KMS-11 (cell line): ENCODE data around the gene CLIC3.

Experiments used
- H2AFZ ChIP-seq: fragments of 200-600 bp; sonication (generic); 2 replicates; pipeline ENCODE4 v1.6.1; 2016; ENCODE audit warnings: antibody characterized with exemption, mixed run types, low read depth
- H3K27ac ChIP-seq: fragments of 200-600 bp; sonication (generic); 2 replicates; pipeline ENCODE4 v1.6.1; 2016; ENCODE audit warnings: mild to moderate bottlenecking, mixed run types
- H3K27me3 ChIP-seq: fragments of 200-600 bp; sonication (generic); 2 replicates; pipeline ENCODE4 v1.6.1; 2017; ENCODE audit warnings: mild to moderate bottlenecking, low read depth, mixed run types, moderate library complexity; ENCODE audit not compliant: insufficient read depth
- H3K36me3 ChIP-seq: fragments of 200-600 bp; sonication (generic); 2 replicates; pipeline ENCODE4 v1.6.1; 2017; ENCODE audit warnings: mild to moderate bottlenecking, mixed run types; ENCODE audit not compliant: insufficient read depth
- H3K4me1 ChIP-seq: fragments of 200-600 bp; sonication (generic); 2 replicates; pipeline ENCODE4 v1.6.1; 2016; ENCODE audit warnings: mild to moderate bottlenecking, low read depth, mixed run types; ENCODE audit not compliant: poor library complexity, severe bottlenecking
- H3K4me2 ChIP-seq: fragments of 200-600 bp; sonication (generic); 2 replicates; pipeline ENCODE4 v1.7.0; 2016; ENCODE audit warnings: mild to moderate bottlenecking, mixed run types
- H3K4me3 ChIP-seq: fragments of 200-600 bp; sonication (generic); IDR thresholded peaks from 2 replicates; pipeline ENCODE4 v1.6.1; 2017; ENCODE audit warnings: low read depth, low read length, mixed read lengths; ENCODE audit not compliant: insufficient read depth
- H3K79me2 ChIP-seq: fragments of 200-600 bp; sonication (generic); 2 replicates; pipeline ENCODE4 v1.6.1; 2016; ENCODE audit warnings: low read depth, mixed run types; ENCODE audit not compliant: insufficient read depth
- H3K9ac ChIP-seq: fragments of 200-600 bp; sonication (generic); 2 replicates; pipeline ENCODE4 v1.6.1; 2016; ENCODE audit warnings: mild to moderate bottlenecking, mixed run types
- H4K20me1 ChIP-seq: fragments of 200-600 bp; sonication (generic); 2 replicates; pipeline ENCODE4 v1.6.1; 2016; ENCODE audit warnings: mild to moderate bottlenecking, mixed run types; ENCODE audit not compliant: insufficient read depth
- CTCF ChIP-seq: fragments of 200-600 bp; sonication (generic); conservative IDR thresholded peaks from 2 replicates; pipeline ENCODE4 v1.6.1; 2017; ENCODE audit warnings: low read depth, mild to moderate bottlenecking, antibody characterized with exemption, low read length, moderate library complexity, mixed read lengths

The CLIC3 gene

DNA sequence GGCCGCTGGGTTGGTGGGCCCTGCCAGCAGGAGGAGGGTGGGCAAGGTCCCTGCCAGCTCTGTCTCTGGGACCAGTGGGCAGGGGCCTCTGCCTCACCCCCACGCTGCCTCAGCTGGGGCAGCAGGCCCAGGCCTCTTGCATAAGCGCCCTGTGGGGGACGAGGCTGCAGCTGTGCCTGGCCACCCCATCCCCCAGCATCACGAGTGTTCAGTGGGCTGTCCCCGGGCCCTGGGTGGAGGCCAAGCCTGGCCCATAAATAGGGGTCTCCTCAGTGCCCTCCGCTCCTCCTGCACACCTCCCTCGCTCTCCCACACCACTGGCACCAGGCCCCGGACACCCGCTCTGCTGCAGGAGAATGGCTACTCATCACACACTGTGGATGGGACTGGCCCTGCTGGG is 19.1 kb downstream of the CLIC3 start, which contains the start of gene PTGDS:
TSS of gene PTGDS (plus strand) at position 282 of the 400 bp plus-strand sequence. CDS start at position 357, 75 bp downstream.
- no peak within 1 kb of the TSS for H2AFZ ChIP-seq
- H3K4me2 ChIP-seq: no peak within 1 kb of the TSS
- H3K36me3 ChIP-seq: no peaks in the 10 kb centered on the region
- H3K79me2 ChIP-seq: no peaks in the 10 kb centered on the region
- no peak within 1 kb of the TSS for H3K27ac ChIP-seq
- no peaks in the 10 kb centered on the region for H3K4me1 ChIP-seq
- no peaks in the 10 kb centered on the region for H4K20me1 ChIP-seq
- peaks cover 45% of the 10 kb centered on the region for H3K27me3 ChIP-seq
- H3K9ac ChIP-seq: no peak within 1 kb of the TSS
- no peak within 1 kb of the TSS for H3K4me3 ChIP-seq
- no peak for TF ChIP-seq CTCF

GRCh38 chr9:136975644-136976043 is 20.7 kb downstream of the CLIC3 start:
- no peaks in the 10 kb centered on the region for H3K4me1 ChIP-seq

DNA sequence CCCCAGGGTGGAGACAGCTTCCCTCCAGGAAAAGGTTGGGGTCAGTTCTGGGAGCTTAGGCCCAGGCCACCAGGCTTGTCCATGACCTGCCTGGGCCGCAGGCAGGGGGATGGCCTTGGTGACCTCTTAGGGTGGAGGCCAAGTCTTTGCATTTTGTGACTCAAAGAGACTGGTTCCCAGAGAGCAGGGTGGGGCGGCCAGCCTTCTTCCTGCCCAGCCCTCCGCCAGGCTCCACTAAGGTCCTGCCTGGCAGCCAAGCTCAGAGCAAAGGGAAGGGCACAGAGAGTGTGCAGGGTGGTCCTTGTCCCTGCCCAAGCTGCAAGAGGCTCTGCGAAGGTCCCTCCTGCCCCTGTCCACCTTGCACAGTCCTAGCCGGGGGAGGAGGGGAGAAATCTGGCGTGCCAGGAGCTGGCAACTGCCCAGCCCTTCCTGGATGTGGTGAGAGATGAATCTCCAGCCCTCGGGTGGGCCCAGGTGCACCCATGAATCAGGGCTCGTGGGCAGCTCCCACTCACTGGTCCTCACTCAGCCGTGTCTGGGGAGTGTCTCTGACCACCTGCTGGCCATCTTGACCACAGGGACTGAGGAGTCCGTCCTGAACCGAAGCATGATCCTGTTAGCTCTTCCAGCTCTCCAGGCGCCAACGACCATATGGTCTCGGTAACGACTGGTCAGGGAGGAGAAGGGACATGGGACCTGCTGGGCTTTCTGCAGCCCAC is 21.4 kb downstream of the CLIC3 start:
- no peaks in the 10 kb centered on the region for H3K79me2 ChIP-seq
- H3K27ac ChIP-seq: no peak overlapping the region
- H2AFZ ChIP-seq: no peak overlapping the region
- H3K4me1 ChIP-seq: no peaks in the 10 kb centered on the region
- no peak overlapping the region for H3K4me3 ChIP-seq
- no peaks in the 10 kb centered on the region for H4K20me1 ChIP-seq
- no peaks in the 10 kb centered on the region for H3K36me3 ChIP-seq
- H3K27me3 ChIP-seq: peaks cover 34% of the 10 kb centered on the region
- TF ChIP-seq CTCF: no peak
- no peak overlapping the region for H3K4me2 ChIP-seq
- H3K9ac ChIP-seq: no peak overlapping the region

More at GRCh38 chr9:136975644-136976043, 20.7 kb downstream of the CLIC3 start:
- Histone ChIP-seq H3K9ac (no peak overlapping the region), H2AFZ (no peak overlapping the region), H3K4me2 (no peak overlapping the region), H4K20me1 (no peaks in the 10 kb centered on the region), H3K79me2 (no peaks in the 10 kb centered on the region), H3K36me3 (no peaks in the 10 kb centered on the region), H3K27ac (no peak overlapping the region), H3K4me3 (no peak overlapping the region), H3K27me3 (peaks cover 35% of the 10 kb centered on the region)
- no peak for TF ChIP-seq CTCF

GRCh38 chr9:136973618-136974617 is 22.4 kb downstream of the CLIC3 start:
- Histone ChIP-seq H3K36me3 (no peaks in the 10 kb centered on the region), H3K27ac (no peak overlapping the region), H3K27me3 (peaks cover 34% of the 10 kb centered on the region), H3K9ac (no peak overlapping the region), H3K79me2 (no peaks in the 10 kb centered on the region), H3K4me2 (no peak overlapping the region), H3K4me3 (no peak overlapping the region), H2AFZ (no peak overlapping the region), H3K4me1 (no peaks in the 10 kb centered on the region), H4K20me1 (no peaks in the 10 kb centered on the region)
- TF ChIP-seq CTCF: no peak
